Measurements from ENCODE around the gene PTPN14. TPM values are rescaled to one million over a fixed set of nuclear protein-coding genes. Genes with fewer than 3 reads are reported as not detected.

The PTPN14 gene
- total RNA-seq, 2 experiments from 2014 or later: 2.7 to 2.8 TPM

DNA sequence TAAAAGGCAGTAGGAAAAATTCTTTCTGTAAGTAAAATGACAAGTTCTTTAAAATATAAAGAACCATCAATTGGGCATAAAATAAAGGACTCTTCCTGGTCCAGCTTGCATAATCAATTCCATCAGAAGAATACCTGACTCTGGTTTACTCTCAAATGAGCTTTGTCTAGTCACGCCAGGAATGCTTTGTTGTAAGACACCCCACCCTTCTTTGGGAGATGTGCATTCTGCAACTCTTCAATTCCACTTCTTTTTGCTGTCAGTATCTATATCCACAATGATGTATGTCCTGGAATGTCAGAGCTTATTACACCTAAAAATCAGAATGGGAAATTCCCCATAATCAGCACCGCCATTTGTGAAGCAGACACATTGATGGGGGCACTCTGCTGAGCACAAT lies 76.1 kb downstream of the PTPN14 start:
- Mint-ChIP-seq H3K27me3 (ENCODE audit: low read depth) (peaks cover 10% of the 10 kb centered on the region), H3K27ac (no peak overlapping the region), H3K36me3 (ENCODE audit: low read depth) (no peaks in the 10 kb centered on the region), H3K4me1 (ENCODE audit: low read depth) (peaks cover 2% of the 10 kb centered on the region), H3K4me3 (no peak overlapping the region), H3K9me3 (no peaks in the 10 kb centered on the region)
- DNase-seq: no peak
- intact Hi-C loops (cut with micrococcal nuclease): no loop called here
- CTCF ChIA-PET: no interaction called here

DNA sequence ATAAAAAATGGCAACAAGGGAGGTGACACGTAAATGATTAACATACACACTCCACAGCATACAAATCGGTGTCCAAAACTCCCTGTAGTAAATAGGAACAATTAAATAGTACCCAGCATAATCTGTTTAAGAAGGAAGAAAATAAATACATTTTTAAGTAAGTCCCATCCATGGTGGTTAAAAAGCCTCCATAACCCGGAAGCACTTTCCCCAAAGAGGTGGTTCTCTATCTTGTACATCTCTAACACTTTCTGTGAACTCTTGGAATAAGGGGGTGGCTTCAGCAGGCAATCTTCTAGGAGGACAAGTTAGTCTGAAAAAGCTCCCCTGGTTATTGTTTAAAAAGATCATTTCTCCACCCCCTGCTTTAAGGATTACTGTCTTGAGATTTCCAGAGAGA lies 76.9 kb downstream of the PTPN14 start:
- Mint-ChIP-seq H3K27ac (no peak overlapping the region), H3K36me3 (ENCODE audit: low read depth) (no peaks in the 10 kb centered on the region), H3K4me3 (no peak overlapping the region), H3K9me3 (no peaks in the 10 kb centered on the region), H3K27me3 (ENCODE audit: low read depth) (peaks cover 10% of the 10 kb centered on the region), H3K4me1 (ENCODE audit: low read depth) (peaks cover 2% of the 10 kb centered on the region)
- intact Hi-C loops (cut with micrococcal nuclease): no loop called here
- CTCF ChIA-PET: no interaction called here
- DNase-seq: no peak

DNA sequence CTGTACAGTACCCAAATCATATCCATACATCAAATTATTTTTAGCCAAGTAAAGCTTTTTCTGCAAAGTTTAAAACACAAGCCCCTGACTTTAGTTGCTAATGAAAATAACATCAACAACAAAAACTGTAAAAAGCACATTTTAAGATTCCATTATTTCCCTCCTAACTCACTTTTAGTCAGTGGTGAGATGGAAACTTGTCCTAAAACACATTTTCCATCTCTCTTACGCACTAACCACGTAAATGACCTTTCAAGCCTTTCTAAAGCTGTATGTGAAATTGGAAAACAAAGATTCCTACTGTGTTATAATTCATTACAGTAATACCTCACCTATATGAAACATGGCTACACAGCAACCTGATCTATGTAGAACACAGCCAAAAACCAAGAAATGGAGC lies 77.5 kb downstream of the PTPN14 start:
- H3K4me3 Mint-ChIP-seq: no peak overlapping the region
- peaks cover 2% of the 10 kb centered on the region for H3K4me1 Mint-ChIP-seq (ENCODE audit: low read depth)
- CTCF ChIA-PET: no interaction called here
- peaks cover 10% of the 10 kb centered on the region for H3K27me3 Mint-ChIP-seq (ENCODE audit: low read depth)
- H3K9me3 Mint-ChIP-seq: no peaks in the 10 kb centered on the region
- no peak for DNase-seq
- intact Hi-C loops (cut with micrococcal nuclease): no loop called here
- H3K27ac Mint-ChIP-seq: no peak overlapping the region
- H3K36me3 Mint-ChIP-seq (ENCODE audit: low read depth): no peaks in the 10 kb centered on the region

DNA sequence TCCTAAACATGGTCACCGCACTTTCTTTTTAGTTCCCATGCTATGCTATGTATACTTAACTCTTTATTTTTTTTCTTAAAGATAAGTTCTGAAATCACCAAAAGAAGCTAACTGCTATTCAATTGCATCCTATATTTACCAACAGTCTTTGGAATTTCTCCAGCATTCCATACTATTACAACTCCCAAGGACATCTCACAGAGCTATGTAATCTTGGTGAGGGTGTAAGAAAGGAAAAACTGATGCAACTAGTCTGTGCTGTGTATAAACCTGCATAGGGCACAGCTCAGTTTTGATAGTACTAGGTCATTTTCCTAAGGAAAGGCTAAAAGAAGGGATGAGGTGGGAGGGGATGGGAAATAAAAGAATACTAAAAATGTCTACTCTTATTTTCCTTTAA lies 78.0 kb downstream of the PTPN14 start:
- CTCF ChIA-PET: no interaction called here
- Mint-ChIP-seq H3K27ac (no peak overlapping the region), H3K36me3 (ENCODE audit: low read depth) (no peaks in the 10 kb centered on the region), H3K4me3 (no peak overlapping the region), H3K4me1 (ENCODE audit: low read depth) (peaks cover 2% of the 10 kb centered on the region), H3K27me3 (ENCODE audit: low read depth) (peaks cover 10% of the 10 kb centered on the region), H3K9me3 (no peaks in the 10 kb centered on the region)
- intact Hi-C loops (cut with micrococcal nuclease): no loop called here
- no peak for DNase-seq

DNA sequence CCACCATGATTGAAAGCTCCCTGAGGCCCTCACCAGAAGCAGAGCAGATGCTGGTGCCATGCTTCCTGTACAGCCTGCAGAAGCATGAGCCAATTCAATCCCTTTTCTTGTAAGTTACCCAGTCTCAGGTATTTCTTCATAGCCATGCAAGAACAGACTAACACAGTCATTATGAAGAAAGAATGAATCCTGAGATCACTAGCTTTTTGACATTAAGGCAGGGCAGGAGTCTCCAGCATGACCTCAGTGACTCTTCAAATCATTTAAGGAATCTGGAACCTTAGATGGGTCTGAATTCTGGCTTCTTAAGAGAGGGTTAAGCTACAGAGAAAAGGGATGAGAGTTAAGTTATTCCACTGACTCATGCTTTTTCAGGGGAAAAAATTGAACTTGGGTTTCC lies 79.0 kb downstream of the PTPN14 start:
- Mint-ChIP-seq H3K27ac (no peak overlapping the region), H3K4me3 (no peak overlapping the region), H3K36me3 (ENCODE audit: low read depth) (no peaks in the 10 kb centered on the region), H3K27me3 (ENCODE audit: low read depth) (peaks cover 15% of the 10 kb centered on the region), H3K4me1 (ENCODE audit: low read depth) (peaks cover 2% of the 10 kb centered on the region), H3K9me3 (no peaks in the 10 kb centered on the region)
- no peak for DNase-seq
- intact Hi-C loops (cut with micrococcal nuclease): no loop called here
- CTCF ChIA-PET: interaction anchor here (0.7 kb wide), 1 partner anchor 18 kb away, joined by 4 read pairs; no protein-coding TSS in a partner anchor

DNA sequence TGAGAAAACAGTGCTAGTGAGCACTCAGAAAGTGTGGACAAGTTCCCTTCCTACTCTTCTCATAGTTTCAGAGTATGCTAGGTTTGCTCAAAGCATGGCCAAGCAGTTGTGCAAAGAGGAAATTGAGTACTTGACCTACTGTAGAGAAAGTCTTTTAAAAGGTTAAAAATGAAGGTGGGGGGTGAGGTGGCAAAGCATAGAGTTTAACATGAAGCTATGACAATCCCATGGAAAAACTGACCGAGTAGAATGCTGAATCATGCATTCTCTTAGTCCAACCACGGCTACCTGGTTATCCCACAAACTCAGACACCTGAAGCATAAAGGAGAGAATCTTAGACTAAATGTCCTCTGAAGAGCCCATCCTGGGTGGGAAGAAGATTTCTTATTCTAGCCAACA lies 79.9 kb downstream of the PTPN14 start:
- Mint-ChIP-seq H3K27me3 (ENCODE audit: low read depth) (peaks cover 14% of the 10 kb centered on the region), H3K4me1 (ENCODE audit: low read depth) (peaks cover 2% of the 10 kb centered on the region)

DNA sequence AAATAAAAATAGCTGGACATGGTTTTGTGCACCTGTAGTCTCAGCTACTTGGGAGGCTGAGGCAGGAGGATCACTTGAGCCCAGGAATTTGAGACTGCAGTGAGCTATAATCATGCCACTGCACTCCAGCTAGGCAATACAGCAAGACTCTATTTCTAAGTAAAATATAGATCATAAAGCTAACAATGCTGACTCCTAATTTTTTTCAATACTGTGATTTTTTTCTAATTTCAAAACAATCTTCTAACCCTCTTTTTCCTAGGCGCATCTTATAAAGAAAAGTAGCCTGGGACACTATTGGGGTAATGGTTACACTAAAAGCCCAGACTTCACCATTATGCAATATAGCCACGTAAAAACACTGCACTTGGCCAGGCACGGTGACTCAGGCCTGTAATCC lies 81.3 kb downstream of the PTPN14 start:
- no peaks in the 10 kb centered on the region for H3K36me3 Mint-ChIP-seq (ENCODE audit: low read depth)
- no peaks in the 10 kb centered on the region for H3K9me3 Mint-ChIP-seq
- CTCF ChIA-PET: interaction anchor here (0.6 kb wide), 1 partner anchor 214 kb away, joined by 3 read pairs; no protein-coding TSS in a partner anchor
- no peak for DNase-seq
- peaks cover 12% of the 10 kb centered on the region for H3K27me3 Mint-ChIP-seq (ENCODE audit: low read depth)
- H3K27ac Mint-ChIP-seq: no peak overlapping the region
- intact Hi-C loops (cut with micrococcal nuclease): no loop called here
- peaks cover 2% of the 10 kb centered on the region for H3K4me1 Mint-ChIP-seq (ENCODE audit: low read depth)
- H3K4me3 Mint-ChIP-seq: no peak overlapping the region

More for the DNA sequence above, 79.9 kb downstream of the PTPN14 start:
- CTCF ChIA-PET: interaction anchor here (0.7 kb wide), 1 partner anchor 19 kb away, joined by 4 read pairs; no protein-coding TSS in a partner anchor
- DNase-seq: no peak
- Mint-ChIP-seq H3K36me3 (ENCODE audit: low read depth) (no peaks in the 10 kb centered on the region), H3K9me3 (no peaks in the 10 kb centered on the region), H3K4me3 (no peak overlapping the region), H3K27ac (no peak overlapping the region)
- intact Hi-C loops (cut with micrococcal nuclease): no loop called here

DNA sequence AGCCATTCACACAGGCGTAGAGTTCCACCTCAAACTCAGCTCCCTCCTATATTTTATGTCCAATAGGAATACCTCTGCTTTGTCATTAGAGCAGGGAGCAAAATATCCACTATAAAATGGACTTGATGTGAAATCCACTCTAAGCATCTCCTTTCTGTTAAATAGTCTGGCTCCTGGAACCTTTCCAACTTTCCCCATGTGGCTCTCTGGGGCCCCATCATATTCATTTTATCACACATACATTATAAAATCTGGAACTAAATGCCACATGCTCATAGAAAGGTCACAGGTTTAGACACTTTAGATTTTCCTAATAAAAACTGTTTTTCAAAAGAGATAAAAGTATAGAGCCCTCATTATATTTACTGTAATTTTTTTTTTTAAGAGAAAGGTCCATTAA lies 82.1 kb downstream of the PTPN14 start:
- Mint-ChIP-seq H3K9me3 (no peaks in the 10 kb centered on the region), H3K27ac (no peak overlapping the region), H3K27me3 (ENCODE audit: low read depth) (peaks cover 11% of the 10 kb centered on the region), H3K4me3 (no peak overlapping the region), H3K36me3 (ENCODE audit: low read depth) (no peaks in the 10 kb centered on the region), H3K4me1 (ENCODE audit: low read depth) (peaks cover 2% of the 10 kb centered on the region)
- intact Hi-C loops (cut with micrococcal nuclease): no loop called here
- CTCF ChIA-PET: no interaction called here
- no peak for DNase-seq

DNA sequence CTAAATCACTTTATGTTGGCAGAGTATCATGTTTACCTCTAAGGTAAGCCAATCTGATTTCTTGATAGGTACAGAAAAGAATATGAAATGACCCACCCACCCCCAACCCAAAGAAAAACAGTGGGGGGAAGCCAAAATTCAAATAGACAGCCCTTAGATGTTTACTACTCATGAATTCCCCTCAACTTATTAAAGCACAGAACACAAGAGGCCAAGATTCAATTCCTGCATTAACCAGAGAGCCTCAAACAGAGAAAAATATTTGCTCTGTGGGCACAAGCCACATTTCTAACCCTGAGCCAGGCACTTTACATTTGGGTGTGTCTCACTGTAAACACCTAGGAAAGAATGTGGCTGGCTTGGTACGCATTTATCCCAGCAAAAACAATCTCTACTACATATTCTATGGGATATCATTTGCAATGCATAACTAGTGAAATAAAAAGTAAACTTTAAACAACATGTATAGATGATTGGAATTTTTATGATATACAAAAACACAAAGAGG lies 84.3 kb downstream of the PTPN14 start:
- peaks cover 5% of the 10 kb centered on the region for H3K27me3 Mint-ChIP-seq (ENCODE audit: low read depth)
- H3K9me3 Mint-ChIP-seq: no peaks in the 10 kb centered on the region
- no peaks in the 10 kb centered on the region for H3K36me3 Mint-ChIP-seq (ENCODE audit: low read depth)
- peaks cover under 1% of the 10 kb centered on the region for H3K4me1 Mint-ChIP-seq (ENCODE audit: low read depth)
- H3K27ac Mint-ChIP-seq: no peak overlapping the region
- CTCF ChIA-PET: no interaction called here
- no peak overlapping the region for H3K4me3 Mint-ChIP-seq
- no peak for DNase-seq
- intact Hi-C loops (cut with micrococcal nuclease): no loop called here

DNA sequence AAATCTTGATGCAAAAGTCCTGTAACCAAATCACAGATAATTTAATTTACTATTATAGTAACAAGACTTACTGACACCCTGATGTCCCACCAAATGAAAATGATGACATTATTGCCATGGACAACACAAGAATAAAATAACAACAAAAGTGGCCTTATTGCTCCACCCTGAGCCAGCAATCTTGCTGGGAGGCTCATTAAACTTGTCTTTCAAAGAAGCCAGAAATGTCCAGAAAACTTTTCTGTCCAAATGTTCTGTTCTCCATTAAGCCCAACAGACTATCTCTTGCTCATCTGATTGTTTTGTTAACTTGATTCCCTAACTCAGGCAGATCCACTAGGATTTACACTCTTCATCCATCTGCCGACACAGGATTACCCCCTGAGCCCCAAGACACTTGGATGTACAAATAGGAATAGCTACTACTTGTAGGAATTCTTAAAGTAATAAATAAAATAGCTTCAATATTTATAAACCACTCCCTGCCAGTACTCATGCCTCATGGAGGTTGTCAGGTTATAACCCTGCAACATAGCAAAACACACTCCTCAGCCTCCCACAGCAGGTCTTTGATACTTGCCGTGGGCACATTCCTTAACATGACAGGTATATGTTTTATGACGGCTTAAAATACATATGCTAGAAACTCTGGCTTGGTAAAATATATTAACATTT lies 84.9 kb downstream of the PTPN14 start:
- Mint-ChIP-seq H3K9me3 (no peaks in the 10 kb centered on the region), H3K27ac (no peak overlapping the region), H3K4me3 (no peak overlapping the region), H3K4me1 (ENCODE audit: low read depth) (no peaks in the 10 kb centered on the region), H3K27me3 (ENCODE audit: low read depth) (peaks cover 5% of the 10 kb centered on the region), H3K36me3 (ENCODE audit: low read depth) (no peaks in the 10 kb centered on the region)
- intact Hi-C loops (cut with micrococcal nuclease): no loop called here
- DNase-seq: no peak
- CTCF ChIA-PET: no interaction called here

DNA sequence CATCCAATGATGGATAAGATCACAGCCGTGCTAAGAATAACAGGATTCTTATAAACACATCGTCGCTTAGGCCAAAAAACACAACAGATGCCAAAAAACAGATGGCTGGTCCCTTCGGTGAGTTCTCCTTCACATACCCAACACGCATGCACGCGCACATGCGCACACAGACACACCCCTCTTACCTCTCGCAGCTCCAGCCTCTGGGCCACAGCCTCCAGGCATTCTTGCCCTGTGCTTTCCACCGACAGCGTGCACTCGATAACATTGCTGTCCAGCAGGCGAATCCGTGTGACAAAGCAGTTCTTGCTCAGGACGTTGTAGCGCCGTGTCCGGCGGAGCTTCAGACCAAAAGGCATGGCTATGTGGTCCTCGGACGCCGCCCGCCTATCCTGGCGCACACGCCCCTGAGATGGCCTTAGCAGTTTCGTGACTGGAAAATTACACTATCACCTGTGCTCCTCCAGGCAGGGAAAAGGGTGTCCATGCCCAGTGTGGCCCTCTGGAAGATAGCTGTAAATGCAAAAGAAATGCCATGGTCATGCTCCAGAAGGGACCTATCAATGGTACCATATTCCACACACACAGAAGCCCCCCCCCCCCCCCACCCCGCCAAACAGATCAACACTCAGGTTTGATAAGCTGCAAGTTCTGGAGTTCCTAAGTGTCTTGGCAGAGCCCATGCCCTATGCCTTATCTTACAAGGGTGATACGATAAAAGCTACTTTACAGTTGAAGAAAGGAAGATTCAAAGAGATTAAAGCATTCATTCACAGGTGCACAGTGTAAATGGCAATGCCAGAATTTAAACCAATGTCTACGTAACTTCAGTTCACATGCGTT lies 86.7 kb downstream of the PTPN14 start:
- H3K36me3 Mint-ChIP-seq (ENCODE audit: low read depth): no peaks in the 10 kb centered on the region
- intact Hi-C loops (cut with micrococcal nuclease): no loop called here
- H3K27ac Mint-ChIP-seq: no peak overlapping the region
- no peaks in the 10 kb centered on the region for H3K4me1 Mint-ChIP-seq (ENCODE audit: low read depth)
- H3K4me3 Mint-ChIP-seq: no peak overlapping the region
- H3K9me3 Mint-ChIP-seq: no peaks in the 10 kb centered on the region
- CTCF ChIA-PET: no interaction called here
- peaks cover 5% of the 10 kb centered on the region for H3K27me3 Mint-ChIP-seq (ENCODE audit: low read depth)
- DNase-seq: no peak

DNA sequence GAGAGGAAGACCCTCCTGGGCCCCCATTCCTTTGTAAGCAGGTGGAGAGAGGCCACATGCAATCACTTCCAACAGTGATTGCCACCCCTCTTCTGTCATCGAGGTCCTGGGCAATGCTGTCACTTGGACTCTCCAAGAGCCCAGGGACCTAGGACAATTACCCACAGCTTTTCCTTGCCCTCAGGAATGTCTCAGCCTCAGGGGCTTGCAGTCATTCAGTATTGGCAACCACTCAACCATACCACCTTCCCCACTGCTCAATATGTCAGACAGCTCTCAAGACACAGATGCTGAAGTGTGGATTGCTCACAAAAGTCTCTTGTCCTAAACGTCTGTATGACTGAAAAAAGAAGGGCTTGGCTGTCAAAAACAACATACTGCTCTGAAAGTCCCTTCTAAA lies 87.8 kb downstream of the PTPN14 start:
- no peak for DNase-seq
- no peaks in the 10 kb centered on the region for H3K36me3 Mint-ChIP-seq (ENCODE audit: low read depth)
- H3K4me3 Mint-ChIP-seq: no peak overlapping the region
- H3K4me1 Mint-ChIP-seq (ENCODE audit: low read depth): no peaks in the 10 kb centered on the region
- no peaks in the 10 kb centered on the region for H3K9me3 Mint-ChIP-seq
- no peak overlapping the region for H3K27ac Mint-ChIP-seq
- intact Hi-C loops (cut with micrococcal nuclease): no loop called here
- CTCF ChIA-PET: no interaction called here
- H3K27me3 Mint-ChIP-seq (ENCODE audit: low read depth): peaks cover 5% of the 10 kb centered on the region

DNA sequence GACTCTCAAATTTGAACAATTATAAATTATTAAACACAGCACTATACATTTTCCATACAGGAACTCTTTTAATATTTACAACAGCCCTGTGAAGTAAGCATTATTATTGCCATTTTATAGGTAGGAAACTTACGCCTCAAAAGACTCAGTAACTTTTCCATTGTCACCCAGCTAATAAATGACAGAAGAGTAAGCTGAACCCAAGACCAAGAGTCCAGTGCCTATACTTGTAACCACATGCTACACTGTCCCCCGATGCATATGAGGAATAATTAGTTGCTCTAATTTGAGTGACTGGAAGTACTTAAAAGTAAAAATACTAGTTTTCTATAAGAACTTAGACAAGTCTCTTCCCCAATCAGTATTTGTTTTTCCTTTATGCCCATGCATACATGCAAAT lies 88.5 kb downstream of the PTPN14 start:
- peaks cover 3% of the 10 kb centered on the region for H3K27me3 Mint-ChIP-seq (ENCODE audit: low read depth)
- intact Hi-C loops (cut with micrococcal nuclease): no loop called here
- H3K9me3 Mint-ChIP-seq: no peaks in the 10 kb centered on the region
- H3K4me1 Mint-ChIP-seq (ENCODE audit: low read depth): no peaks in the 10 kb centered on the region
- CTCF ChIA-PET: no interaction called here
- H3K36me3 Mint-ChIP-seq (ENCODE audit: low read depth): no peaks in the 10 kb centered on the region
- H3K4me3 Mint-ChIP-seq: no peak overlapping the region
- no peak for DNase-seq
- H3K27ac Mint-ChIP-seq: no peak overlapping the region
